Loucy (cell line): ENCODE data around the gene CNPY1.
"Not testable (repeated sequence)": the region's sequence is repeated elsewhere in the genome, so short reads cannot be mapped to it uniquely, and the experiment has no call there.

Source experiments
- H2AFZ ChIP-seq: fragments of 200-600 bp; sonication (generic); 2 replicates; pipeline ENCODE4 v1.6.0; 2016; ENCODE audit warnings: antibody characterized with exemption, mild to moderate bottlenecking, low read length, moderate library complexity
- H3F3A ChIP-seq: fragments of 200-600 bp; 2 replicates; pipeline ENCODE4 v1.6.0; 2016; ENCODE audit warnings: antibody characterized with exemption, low read depth, mild to moderate bottlenecking
- H3K27me3 ChIP-seq: fragments of 200-600 bp; sonication (generic); 2 replicates; pipeline ENCODE4 v1.6.1; 2014; ENCODE audit warnings: low read length, mild to moderate bottlenecking; ENCODE audit not compliant: insufficient read depth, poor library complexity, severe bottlenecking
- H3K36me3 ChIP-seq: fragments of 200-600 bp; sonication (generic); 2 replicates; pipeline ENCODE4 v1.6.1; 2016; ENCODE audit warnings: low read length; ENCODE audit not compliant: insufficient read depth
- H3K4me1 ChIP-seq: fragments of 200-600 bp; sonication (generic); 2 replicates; pipeline ENCODE4 v1.5.1; 2014; ENCODE audit warnings: low read length, mild to moderate bottlenecking; ENCODE audit not compliant: insufficient read depth, poor library complexity, severe bottlenecking
- H3K4me2 ChIP-seq: fragments of 200-600 bp; sonication (generic); 2 replicates; pipeline ENCODE4 v1.6.0; 2014; ENCODE audit warnings: antibody characterized with exemption, low read length, low read depth, mild to moderate bottlenecking; ENCODE audit not compliant: poor library complexity, severe bottlenecking
- H3K4me3 ChIP-seq: fragments of 200-600 bp; sonication (generic); 2 replicates; pipeline ENCODE4 v1.5.1; 2014; ENCODE audit warnings: low read length, mild to moderate bottlenecking, mixed read lengths; ENCODE audit not compliant: poor library complexity, severe bottlenecking
- H3K79me2 ChIP-seq: fragments of 200-600 bp; sonication (generic); 2 replicates; pipeline ENCODE4 v1.6.1; 2014; ENCODE audit warnings: low read length; ENCODE audit not compliant: insufficient read depth
- H3K9ac ChIP-seq: fragments of 200-600 bp; sonication (generic); 2 replicates; pipeline ENCODE4 v1.6.0; 2014; ENCODE audit warnings: mild to moderate bottlenecking, low read depth, low read length, moderate library complexity; ENCODE audit not compliant: poor library complexity, severe bottlenecking
- H3K9me2 ChIP-seq: fragments of 200-600 bp; sonication (generic); replicated peaks from 2 replicates; pipeline ENCODE4 v1.6.1; 2016; ENCODE audit warnings: low read depth, low read length, mixed read lengths
- H3K9me3 ChIP-seq: fragments of 200-600 bp; sonication (generic); 2 replicates; pipeline ENCODE4 v1.6.1; 2014; ENCODE audit warnings: mild to moderate bottlenecking, antibody characterized with exemption, low read length, low read depth; ENCODE audit not compliant: insufficient read depth
- H4K20me1 ChIP-seq: fragments of 200-600 bp; sonication (generic); 2 replicates; pipeline ENCODE4 v1.6.0; 2014; ENCODE audit warnings: antibody characterized with exemption, low read length, mild to moderate bottlenecking; ENCODE audit not compliant: insufficient read depth, poor library complexity, severe bottlenecking
- EZH2phosphoT487 ChIP-seq: fragments of 200-600 bp; IDR thresholded peaks from 2 replicates; pipeline ENCODE4 v1.6.1; 2018; ENCODE audit warnings: antibody characterized with exemption, mild to moderate bottlenecking, moderate library complexity, borderline replicate concordance
- TF ChIP-seq, protein P1 (sequence below): fragments of 200-600 bp; sonication (generic); conservative IDR thresholded peaks from 2 replicates; pipeline ENCODE4 v1.5.1; 2014; ENCODE audit warnings: mild to moderate bottlenecking, antibody characterized with exemption, low read length

CNPY1 gene

GRCh38 chr7:155567646-155568332, 21.4 kb upstream of the CNPY1 start:
- no peak overlapping the region for H3K9ac ChIP-seq
- no peaks in the 10 kb centered on the region for H3K4me1 ChIP-seq
- no peaks in the 10 kb centered on the region for H3K9me2 ChIP-seq
- H3F3A ChIP-seq = no peaks in the 10 kb centered on the region
- no peak overlapping the region for H2AFZ ChIP-seq
- H4K20me1 ChIP-seq = no peaks in the 10 kb centered on the region
- H3K4me2 ChIP-seq = no peak overlapping the region
- no peak overlapping the region for H3K4me3 ChIP-seq
- TF ChIP-seq EZH2phosphoT487 = no peak
- TF ChIP-seq, protein P1, sequence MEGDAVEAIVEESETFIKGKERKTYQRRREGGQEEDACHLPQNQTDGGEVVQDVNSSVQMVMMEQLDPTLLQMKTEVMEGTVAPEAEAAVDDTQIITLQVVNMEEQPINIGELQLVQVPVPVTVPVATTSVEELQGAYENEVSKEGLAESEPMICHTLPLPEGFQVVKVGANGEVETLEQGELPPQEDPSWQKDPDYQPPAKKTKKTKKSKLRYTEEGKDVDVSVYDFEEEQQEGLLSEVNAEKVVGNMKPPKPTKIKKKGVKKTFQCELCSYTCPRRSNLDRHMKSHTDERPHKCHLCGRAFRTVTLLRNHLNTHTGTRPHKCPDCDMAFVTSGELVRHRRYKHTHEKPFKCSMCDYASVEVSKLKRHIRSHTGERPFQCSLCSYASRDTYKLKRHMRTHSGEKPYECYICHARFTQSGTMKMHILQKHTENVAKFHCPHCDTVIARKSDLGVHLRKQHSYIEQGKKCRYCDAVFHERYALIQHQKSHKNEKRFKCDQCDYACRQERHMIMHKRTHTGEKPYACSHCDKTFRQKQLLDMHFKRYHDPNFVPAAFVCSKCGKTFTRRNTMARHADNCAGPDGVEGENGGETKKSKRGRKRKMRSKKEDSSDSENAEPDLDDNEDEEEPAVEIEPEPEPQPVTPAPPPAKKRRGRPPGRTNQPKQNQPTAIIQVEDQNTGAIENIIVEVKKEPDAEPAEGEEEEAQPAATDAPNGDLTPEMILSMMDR = no peak
- H3K36me3 ChIP-seq = no peaks in the 10 kb centered on the region
- no peaks in the 10 kb centered on the region for H3K79me2 ChIP-seq
- H3K9me3 ChIP-seq = no peaks in the 10 kb centered on the region
- H3K27me3 ChIP-seq = no peaks in the 10 kb centered on the region

DNA sequence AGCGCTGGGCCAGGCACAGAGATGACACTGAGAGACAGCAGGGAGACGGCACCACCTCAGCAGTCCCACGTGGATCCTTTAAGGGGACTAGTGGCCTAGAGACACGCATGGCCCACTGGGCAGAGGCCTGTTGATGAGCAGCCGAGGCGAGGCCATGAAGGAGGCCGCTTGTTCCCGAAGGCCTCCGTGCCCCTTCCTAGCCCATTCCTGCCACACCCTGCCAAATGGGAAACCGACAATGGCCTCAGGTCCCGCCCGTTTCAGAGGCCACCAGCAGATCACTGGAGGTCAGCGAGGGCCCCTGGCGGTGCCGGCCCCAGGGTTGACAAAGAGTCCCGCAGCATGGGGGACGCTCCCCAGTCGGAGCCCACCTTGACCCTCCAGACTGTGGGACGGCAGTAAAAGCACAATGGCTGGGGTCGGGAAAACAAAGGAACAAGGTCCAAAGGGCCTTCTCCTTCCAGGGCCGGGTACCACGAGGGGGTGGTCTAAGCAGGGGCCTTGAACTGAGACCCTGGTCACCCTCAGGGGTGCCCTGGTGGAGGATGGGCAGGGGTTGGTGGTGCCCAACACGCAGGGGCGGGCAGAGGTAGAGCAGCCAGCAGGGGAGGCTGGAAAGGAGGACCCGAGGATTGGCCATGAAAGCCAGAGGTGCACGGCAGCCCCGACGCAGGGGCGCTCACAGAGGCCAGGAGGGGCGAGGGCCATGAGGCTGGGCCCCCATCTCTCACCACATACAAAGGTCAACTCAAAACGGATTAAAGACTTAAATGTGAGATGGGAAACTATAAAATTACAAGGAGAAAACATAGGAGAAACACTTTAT, 19.9 kb upstream of the CNPY1 start:
- Histone ChIP-seq H3K9me3 (no peaks in the 10 kb centered on the region), H3K79me2 (no peaks in the 10 kb centered on the region), H4K20me1 (no peaks in the 10 kb centered on the region), H3K36me3 (no peaks in the 10 kb centered on the region), H3K4me2 (no peak overlapping the region), H3F3A (no peaks in the 10 kb centered on the region), H2AFZ (no peak overlapping the region), H3K4me3 (no peak overlapping the region), H3K4me1 (no peaks in the 10 kb centered on the region), H3K9ac (no peak overlapping the region), H3K9me2 (no peaks in the 10 kb centered on the region), H3K27me3 (no peaks in the 10 kb centered on the region)
- TF ChIP-seq, protein P1 = no peak
- TF ChIP-seq EZH2phosphoT487 = no peak

DNA sequence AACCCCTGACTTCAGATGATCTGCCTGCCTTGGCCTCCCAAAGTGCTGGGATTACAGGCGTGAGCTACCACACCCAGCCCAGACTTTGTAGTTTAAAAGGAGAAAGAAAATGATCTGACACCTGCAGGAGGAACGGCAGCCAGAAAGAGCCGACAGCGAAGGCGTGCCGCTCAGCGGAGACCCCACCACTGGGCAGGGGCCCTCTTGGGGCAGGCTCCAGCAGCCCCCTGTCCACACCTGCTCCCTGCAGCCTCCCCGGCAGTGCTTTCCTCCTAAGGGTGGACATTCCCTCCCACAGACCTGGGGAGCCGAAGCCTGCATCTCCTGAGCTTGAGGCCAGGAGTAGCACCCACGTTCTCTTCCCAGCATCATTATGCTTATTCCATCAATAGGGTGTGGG, 19.2 kb upstream of the CNPY1 start:
- Histone ChIP-seq H3F3A (no peaks in the 10 kb centered on the region), H4K20me1 (no peaks in the 10 kb centered on the region), H3K4me3 (no peak overlapping the region), H3K79me2 (no peaks in the 10 kb centered on the region), H3K27me3 (no peaks in the 10 kb centered on the region), H2AFZ (no peak overlapping the region), H3K9ac (no peak overlapping the region), H3K4me2 (no peak overlapping the region), H3K4me1 (no peaks in the 10 kb centered on the region), H3K36me3 (no peaks in the 10 kb centered on the region), H3K9me3 (no peaks in the 10 kb centered on the region), H3K9me2 (no peaks in the 10 kb centered on the region)
- TF ChIP-seq, protein P1 = no peak
- TF ChIP-seq EZH2phosphoT487 = no peak

GRCh38 chr7:155562976-155563375, 16.6 kb upstream of the CNPY1 start:
- H3K27me3 ChIP-seq, H3K36me3 ChIP-seq, H3K9me3 ChIP-seq, H3K79me2 ChIP-seq, H3K4me2 ChIP-seq, H2AFZ ChIP-seq, H4K20me1 ChIP-seq, H3F3A ChIP-seq, H3K9ac ChIP-seq, H3K9me2 ChIP-seq, H3K4me3 ChIP-seq, H3K4me1 ChIP-seq: not testable (repeated sequence)
